GM06990 (cell line): ENCODE results near the gene XCL2.
"Not testable (repeated sequence)": the region's sequence is repeated elsewhere in the genome, so short reads cannot be mapped to it uniquely, and the experiment has no call there.

Experiments used
- DNase-seq: peaks from one replicate; pipeline ENCODE4 v3.0.0-alpha.2; 2011; ENCODE audit not compliant: insufficient read length; ENCODE audit errors: extremely low read depth
- H3K27me3 ChIP-seq: replicated peaks from 2 replicates; pipeline ENCODE4 v1.6.0; 2011; ENCODE audit warnings: low read length; ENCODE audit not compliant: control insufficient read depth, insufficient read depth
- H3K36me3 ChIP-seq: 2 replicates; pipeline ENCODE4 v1.5.1; 2011; ENCODE audit warnings: low read length; ENCODE audit not compliant: control insufficient read depth, insufficient read depth
- H3K4me3 ChIP-seq: replicated peaks from 2 replicates; pipeline ENCODE4 v1.5.1; 2011; ENCODE audit warnings: low read depth, mild to moderate bottlenecking, control low read depth, low read length
- TF ChIP-seq, protein P1 (sequence below): IDR thresholded peaks from 2 replicates; pipeline ENCODE4 v1.5.1; 2011; ENCODE audit warnings: low read length, control low read depth, mild to moderate bottlenecking, inconsistent platforms; ENCODE audit not compliant: insufficient read depth, poor library complexity, severe bottlenecking

Gene XCL2

GRCh38 chr1:168583571-168583970 is 39.8 kb upstream of the XCL2 start:
- no peak for DNase-seq
- Histone ChIP-seq H3K27me3 (no peaks in the 10 kb centered on the region), H3K4me3 (no peak overlapping the region), H3K36me3 (no peaks in the 10 kb centered on the region)
- TF ChIP-seq, protein P1, sequence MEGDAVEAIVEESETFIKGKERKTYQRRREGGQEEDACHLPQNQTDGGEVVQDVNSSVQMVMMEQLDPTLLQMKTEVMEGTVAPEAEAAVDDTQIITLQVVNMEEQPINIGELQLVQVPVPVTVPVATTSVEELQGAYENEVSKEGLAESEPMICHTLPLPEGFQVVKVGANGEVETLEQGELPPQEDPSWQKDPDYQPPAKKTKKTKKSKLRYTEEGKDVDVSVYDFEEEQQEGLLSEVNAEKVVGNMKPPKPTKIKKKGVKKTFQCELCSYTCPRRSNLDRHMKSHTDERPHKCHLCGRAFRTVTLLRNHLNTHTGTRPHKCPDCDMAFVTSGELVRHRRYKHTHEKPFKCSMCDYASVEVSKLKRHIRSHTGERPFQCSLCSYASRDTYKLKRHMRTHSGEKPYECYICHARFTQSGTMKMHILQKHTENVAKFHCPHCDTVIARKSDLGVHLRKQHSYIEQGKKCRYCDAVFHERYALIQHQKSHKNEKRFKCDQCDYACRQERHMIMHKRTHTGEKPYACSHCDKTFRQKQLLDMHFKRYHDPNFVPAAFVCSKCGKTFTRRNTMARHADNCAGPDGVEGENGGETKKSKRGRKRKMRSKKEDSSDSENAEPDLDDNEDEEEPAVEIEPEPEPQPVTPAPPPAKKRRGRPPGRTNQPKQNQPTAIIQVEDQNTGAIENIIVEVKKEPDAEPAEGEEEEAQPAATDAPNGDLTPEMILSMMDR = no peak

- no peak for DNase-seq
- TF ChIP-seq, protein P1 = no peak
- H3K36me3 ChIP-seq = no peaks in the 10 kb centered on the region
- no peaks in the 10 kb centered on the region for H3K27me3 ChIP-seq
- H3K4me3 ChIP-seq = no peak overlapping the region
Measured at GRCh38 chr1:168582688-168583336, 39.0 kb upstream of the XCL2 start.

DNA sequence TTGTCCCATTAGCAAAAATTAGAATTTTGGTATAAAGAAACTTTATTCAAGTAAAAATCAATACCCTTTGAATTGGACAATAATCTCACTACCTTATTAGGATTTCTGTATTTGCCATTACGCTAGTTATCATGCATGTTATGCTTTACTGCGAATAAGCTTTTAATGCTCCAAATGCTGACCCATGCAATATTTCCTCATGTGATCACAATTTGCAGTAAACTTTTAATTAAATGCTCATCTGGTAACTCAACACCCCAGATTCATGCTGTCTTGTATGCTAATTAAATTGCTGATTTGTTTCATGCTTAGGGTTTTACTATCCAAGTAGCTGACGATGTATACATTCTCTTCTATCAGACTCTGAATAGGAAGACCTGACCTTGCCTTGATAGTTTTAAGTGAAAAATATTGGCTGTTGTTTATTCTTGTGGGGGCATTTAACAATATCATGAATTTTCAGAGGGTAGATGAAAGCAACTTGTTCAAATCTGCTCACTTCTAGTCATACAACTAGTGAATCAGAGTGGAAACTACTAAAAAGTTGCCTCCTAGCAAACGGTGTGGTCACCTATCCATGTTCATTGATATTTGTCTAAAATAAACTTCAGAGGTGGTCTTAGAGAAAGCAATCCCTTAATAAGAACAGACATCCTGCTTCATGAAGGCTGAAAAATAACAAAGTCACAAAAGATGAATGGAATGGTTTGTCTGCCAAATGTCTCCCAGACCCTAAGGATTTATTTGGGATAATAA is 38.2 kb upstream of the XCL2 start:
- no peak for DNase-seq

GRCh38 chr1:168580991-168581390 is 37.2 kb upstream of the XCL2 start:
- DNase-seq, H3K36me3 ChIP-seq, H3K4me3 ChIP-seq, H3K27me3 ChIP-seq: not testable (repeated sequence)

More for the DNA sequence above, 38.2 kb upstream of the XCL2 start:
- no peaks in the 10 kb centered on the region for H3K36me3 ChIP-seq
- no peak overlapping the region for H3K4me3 ChIP-seq
- no peaks in the 10 kb centered on the region for H3K27me3 ChIP-seq
- TF ChIP-seq, protein P1 = no peak

- not testable (repeated sequence) for H3K4me3 ChIP-seq, DNase-seq, H3K36me3 ChIP-seq, H3K27me3 ChIP-seq
Measured at GRCh38 chr1:168580290-168580689, 36.5 kb upstream of the XCL2 start.

DNA sequence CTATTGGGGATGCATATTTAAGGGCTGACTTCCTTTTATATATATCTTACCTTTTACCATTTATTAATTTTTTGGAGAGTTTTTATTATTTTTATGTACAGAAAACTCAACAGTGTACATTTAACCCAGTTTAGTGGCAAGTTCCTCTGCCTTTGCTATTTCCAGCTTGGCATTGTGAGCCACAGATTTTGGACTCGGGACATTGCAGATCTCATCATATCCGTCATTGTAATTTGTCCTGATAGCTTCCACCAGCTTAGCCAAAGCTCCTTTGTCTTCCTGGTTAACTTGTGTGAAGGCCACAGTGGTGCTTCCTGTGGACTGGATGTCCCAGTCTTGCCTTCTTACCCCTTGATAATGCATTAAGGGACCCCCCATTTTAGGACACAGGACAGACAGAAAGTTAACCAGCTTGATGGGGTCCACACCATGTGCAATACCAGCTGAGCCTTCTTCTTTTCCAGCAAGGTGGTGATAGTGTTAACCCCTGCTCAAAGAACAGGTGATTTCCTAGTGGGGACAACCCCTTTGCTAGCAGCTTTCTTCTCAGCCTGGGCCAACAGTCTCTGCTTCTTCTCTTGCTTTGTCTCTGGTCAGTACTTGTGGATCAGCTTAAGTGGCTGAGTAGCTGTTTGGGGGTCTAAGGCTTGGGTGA is 34.9 kb upstream of the XCL2 start:
- not testable (repeated sequence) for DNase-seq, H3K27me3 ChIP-seq, H3K36me3 ChIP-seq, H3K4me3 ChIP-seq

- H3K36me3 ChIP-seq, H3K27me3 ChIP-seq, DNase-seq, H3K4me3 ChIP-seq: not testable (repeated sequence)
Measured at GRCh38 chr1:168576245-168576688, 32.5 kb upstream of the XCL2 start, which contains the start of gene XCL1. Gene XCL1, plus strand, starts transcription at chr1:168576605. Its CDS starts 33 bp downstream, at chr1:168576638.

DNA sequence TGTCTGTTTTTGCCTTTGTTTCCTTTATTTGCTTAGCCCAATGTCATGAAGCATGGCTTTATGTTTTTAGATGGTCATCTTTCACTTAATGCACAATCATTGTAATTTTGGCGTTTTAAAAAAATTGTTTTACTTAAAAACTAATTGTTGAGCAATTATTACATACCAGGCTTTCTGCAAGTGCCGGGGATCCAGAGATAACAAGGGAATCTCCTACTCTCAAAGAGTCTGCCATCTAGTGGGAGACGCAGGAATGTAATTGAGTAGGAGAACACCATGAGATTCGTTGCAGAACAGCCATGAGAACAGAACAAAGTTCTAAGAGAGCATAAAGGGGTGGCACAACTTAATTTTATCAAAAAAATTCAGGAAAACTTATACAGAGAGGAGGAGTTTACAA is 30.4 kb upstream of the XCL2 start:
- not testable (repeated sequence) for DNase-seq, H3K4me3 ChIP-seq, H3K36me3 ChIP-seq, H3K27me3 ChIP-seq
